NCI-H2196 treated with DMSO at 0.1 percent for 48 hours (cell line): ENCODE data around the gene IL10.

ENCODE experiments used
- DNase-seq: peaks from one replicate; lab custom pipeline; 2025; ENCODE audit not compliant: unreplicated experiment; lab: John Stamatoyannopoulos, UW

IL10 gene

DNA sequence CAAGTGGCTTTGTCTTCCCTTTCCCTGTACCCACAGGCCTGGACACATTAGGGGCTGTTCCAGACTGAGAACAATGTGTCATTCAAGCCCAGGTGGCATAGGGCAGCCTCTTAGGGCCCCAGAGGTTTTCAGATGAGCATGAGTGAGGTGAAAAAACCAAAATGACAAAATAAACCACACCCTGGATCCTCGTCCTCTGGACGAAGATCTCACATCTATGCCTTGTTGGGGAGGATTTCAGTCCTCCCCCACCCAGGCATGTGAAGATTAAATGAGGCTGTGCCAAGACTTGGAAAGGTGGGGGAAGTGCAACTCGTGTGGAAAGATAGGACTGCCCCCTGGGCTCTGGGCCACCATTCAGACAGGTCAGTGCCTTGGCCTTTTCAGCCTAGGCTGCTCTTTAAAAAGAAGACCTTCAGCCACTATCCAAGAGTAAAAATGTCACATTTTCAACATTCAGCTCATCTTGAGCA lies 34.5 kb downstream of the IL10 start:
- no peak for DNase-seq

- DNase-seq = no peak
These were observed 35.2 kb downstream of the IL10 start for GRCh38 chr1:206736878-206737728.

- DNase-seq = no peak
These were observed 36.7 kb downstream of the IL10 start for GRCh38 chr1:206735553-206736031.

GRCh38 chr1:206734499-206735142 lies 37.7 kb downstream of the IL10 start:
- no peak for DNase-seq

DNA sequence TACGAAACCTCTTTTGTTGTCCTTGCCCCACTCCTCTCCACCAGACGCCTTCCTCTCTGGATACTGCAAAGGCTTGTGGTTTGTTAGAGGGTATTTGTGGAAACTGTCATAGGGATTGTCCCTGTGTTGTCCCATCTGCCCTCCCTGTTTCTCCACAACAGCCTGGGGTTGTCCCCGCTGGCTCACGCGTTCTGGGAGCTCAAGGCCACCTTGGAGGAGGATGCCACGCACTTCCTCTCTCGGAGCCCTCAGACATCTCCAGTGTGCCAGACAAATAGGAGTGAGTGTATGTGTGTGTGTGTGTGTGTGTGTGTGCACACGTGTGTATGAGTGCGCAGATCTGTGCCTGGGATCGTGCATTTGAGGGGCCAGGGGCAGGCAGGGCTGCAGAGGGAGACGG lies 39.3 kb downstream of the IL10 start:
- no peak for DNase-seq

GRCh38 chr1:206732508-206732907 lies 39.8 kb downstream of the IL10 start:
- DNase-seq = no peak

DNA sequence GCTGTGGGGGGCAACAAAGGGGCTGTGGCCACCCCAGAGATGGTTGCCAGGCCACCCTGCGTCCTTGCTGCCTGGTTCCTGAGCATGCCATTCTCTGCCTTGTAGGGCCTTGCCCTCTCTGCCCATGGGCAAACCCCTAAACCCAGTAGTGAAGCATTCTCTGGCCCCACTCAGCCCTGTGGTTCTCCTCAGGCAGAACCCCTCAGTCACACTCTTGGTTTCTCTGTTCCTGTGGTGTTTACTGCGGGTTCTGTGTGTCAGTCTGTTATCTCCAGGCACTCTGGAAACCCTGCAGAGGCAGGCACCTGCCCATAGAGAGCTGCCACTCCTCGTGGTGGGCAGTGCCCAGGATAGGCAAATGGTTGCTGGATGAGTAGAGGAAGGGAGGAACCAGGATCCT lies 42.8 kb downstream of the IL10 start:
- no peak for DNase-seq

DNA sequence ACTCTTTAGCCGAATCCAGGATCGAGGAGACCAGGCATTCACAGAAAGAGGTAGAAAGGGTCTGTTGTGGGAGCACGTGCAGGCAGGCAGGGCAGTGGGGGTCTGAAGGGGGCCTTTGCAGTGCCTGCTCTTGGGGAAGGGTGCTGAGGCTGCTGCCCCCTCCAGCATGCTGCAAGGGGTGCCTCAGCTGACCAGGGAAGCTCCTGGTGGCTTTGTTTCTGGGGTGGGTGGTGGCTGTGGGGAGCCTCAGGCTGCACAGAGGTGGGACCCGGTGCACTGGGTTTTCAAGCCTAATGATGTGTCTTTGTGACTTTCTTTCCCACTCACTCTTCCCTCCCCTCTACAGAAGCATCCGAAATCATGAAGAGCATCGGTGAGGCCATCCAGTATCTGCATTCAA lies 43.2 kb downstream of the IL10 start:
- DNase-seq = no peak

DNA sequence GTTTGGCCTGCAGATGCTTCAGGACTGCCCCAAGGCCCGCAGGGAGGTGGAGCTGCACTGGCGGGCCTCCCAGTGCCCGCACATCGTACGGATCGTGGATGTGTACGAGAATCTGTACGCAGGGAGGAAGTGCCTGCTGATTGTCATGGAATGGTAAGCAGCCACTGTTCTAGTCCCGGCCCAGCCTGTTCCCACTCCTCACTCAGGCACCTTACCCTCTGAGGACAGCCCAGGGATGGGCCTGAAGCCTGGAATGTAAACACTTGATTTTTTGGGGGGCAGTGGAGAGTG lies 43.7 kb downstream of the IL10 start:
- no peak for DNase-seq

GRCh38 chr1:206727981-206728696 lies 44.2 kb downstream of the IL10 start:
- DNase-seq = no peak

DNA sequence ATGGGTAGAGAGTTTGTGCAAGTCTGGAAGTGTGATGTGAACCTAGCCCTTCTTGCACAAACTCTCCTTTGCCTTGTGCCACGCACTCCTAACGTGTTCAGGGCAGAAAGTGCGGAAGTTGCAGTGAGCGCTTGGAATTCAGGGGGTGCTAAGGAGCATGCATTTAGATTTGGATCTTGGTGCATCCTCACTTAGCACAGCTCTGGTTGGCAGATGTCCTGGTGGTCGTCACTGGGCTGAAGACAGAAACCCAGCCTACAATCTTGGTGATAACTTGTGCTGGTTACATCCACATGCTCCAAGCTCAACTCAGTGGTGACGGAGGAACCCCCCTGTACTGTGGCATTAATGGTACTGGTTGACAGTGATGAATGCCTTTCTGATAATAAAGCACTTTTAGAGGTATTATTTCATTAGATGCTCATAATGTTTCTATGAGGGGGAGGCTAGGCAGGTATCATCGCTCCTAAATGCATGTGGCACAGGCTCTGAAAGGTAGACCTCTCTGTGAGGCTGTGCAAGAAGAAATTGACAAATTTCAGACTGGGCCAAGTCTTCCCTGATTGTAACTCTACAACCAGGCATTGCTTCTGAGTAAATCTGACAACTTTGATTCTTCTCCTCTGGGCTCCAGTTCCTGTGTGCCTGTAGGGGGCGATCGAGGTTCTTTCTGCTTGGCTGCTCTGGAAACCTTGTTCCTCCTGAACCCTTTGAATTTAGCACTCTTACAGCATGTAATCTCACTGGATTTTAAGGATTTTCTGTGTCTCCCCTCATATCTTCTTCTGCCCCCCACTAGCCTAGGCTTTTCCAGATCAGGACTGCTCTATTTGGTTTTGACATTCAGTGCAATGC lies 47.0 kb downstream of the IL10 start:
- DNase-seq = no peak

DNA sequence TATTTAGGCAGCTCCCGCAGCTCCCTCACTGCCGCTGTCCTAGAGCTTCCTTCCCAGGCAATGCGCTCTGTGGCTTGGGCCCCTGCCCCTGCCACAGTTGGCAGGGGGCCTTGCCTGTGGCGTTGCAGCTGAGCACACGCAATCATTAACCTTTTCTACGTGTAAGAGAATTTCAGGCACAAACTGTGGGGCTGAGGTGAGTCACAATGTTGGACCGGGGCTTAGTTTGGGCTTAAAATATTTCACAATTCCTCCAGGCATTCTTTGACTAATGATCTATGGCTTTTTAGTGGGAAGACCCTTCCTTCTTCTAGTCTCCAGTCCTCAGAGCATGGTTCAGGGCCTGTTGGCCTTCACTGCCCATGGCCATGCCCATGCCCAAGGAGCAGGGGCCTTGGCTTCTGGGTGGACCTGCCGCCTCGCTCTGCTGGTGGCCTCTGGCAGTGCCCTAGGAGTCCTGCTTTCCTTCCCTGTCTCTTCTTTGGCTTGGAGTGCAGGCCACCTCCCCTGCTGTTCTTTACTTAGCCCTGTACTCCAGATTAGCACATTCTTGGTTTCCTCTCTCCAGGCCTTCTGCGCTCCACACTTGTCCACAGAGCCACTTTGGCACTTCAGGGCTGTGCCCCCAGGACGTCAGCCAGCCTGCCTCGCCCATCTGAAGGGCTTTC lies 48.4 kb downstream of the IL10 start:
- DNase-seq = no peak

GRCh38 chr1:206723462-206723804 lies 48.9 kb downstream of the IL10 start:
- no peak for DNase-seq

GRCh38 chr1:206722751-206723461 lies 49.4 kb downstream of the IL10 start:
- no peak for DNase-seq

DNA sequence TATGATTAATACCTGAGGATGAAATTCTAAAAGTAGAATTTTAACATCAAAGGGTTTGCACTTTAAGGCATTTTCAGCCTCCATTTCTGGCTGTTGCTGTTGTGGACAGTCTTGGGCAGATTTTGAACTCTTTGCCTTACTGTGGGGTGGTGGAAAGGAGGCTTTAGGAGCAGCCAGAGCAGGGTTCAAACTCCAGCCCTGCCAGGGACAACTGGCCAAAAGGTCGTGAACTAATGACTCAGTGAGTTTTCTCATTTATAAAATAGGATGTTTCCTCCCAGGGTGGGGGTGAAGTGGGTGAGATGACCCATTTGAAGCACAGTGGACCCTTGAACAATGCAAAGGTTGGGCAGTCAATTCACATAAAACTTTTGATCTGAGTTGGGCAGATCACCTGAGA lies 50.8 kb downstream of the IL10 start:
- DNase-seq = no peak

DNA sequence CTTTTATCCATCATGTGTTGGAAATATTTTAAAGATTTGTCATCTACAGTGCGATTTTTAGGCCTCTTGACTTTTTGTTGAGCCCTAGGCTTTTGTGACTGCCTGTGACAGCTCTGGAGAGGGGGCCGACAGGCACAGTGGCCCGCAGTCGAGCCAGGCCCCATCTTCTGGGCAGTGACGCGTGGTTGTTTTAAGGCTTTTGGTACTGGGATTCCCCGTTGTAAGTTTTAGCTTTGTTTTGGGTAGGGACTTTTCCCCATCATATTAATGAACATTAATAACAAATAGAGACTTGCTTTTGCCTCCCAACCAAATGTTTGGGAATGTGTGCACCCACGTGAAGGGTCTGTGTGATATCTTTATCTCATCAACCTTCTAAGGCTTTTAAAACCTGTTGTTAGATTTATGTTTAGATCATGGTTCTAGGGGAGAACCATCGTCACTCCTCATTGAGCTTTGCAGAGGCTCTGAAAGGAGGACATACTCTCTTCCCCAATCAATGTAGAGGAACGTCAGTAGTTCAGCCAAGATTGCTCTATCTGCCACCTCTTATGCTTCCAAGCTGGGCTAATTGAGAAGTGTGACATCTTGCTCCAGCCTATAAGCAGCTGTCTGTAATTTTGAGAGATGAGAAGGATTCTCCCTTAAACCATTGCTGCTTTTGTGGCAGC lies 53.0 kb downstream of the IL10 start:
- no peak for DNase-seq

GRCh38 chr1:206717674-206717989 lies 54.7 kb downstream of the IL10 start:
- DNase-seq = no peak
